ENCODE data around the gene TRAPPC10. TPM values are rescaled to one million over a fixed set of nuclear protein-coding genes. Genes with fewer than 3 reads are reported as not detected.
A peak's percentile ranks its signal among the peaks of the same experiment; 100 is the strongest.
"Not testable (repeated sequence)": the region's sequence is repeated elsewhere in the genome, so short reads cannot be mapped to it uniquely, and the experiment has no call there.

Gene TRAPPC10
- total RNA-seq, 1 experiment from 2014 or later, result 30.2 TPM

DNA sequence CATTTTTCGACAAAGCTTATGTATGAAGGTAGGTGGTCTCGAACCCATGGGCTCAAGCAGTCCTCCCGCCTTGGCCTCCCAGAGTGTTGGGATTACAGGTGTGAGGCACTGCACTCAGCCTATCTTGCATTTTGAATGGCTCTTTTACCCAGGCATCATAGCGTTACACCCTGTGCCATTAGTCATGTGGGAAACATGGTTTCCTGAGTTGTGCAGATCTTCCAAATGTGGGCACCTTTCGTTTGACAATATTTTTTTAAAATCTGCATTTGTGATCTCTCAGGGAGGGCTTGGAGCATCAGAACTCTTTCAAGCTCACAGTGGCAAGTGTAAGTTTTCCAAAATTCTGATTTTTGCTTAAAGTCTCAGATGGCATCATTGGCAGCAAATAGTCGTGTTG, 86.4 kb downstream of the TRAPPC10 start:
- H3K36me3 ChIP-seq, result peaks cover 18% of the 10 kb centered on the region

DNA sequence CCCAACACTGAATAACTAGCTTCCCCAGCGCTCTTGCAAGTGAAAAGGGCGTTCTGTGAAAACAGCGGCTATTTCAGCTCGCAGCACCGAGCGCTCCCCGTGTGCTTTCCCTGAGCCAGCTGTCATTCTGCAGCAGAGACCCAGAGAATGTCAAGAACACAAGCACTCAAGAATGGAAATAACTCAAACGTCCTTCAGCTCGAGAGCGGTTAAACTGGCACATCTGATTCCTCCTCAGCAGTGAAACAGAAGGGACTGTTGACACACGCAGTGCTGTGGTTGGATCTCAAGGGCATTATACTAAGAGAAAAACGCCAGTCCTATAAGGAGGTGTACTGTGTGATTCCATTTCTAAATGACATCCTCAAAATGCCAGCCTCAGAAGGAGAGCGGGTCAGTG, 86.9 kb downstream of the TRAPPC10 start:
- H3K4me1 ChIP-seq (replicated peaks); H3K27ac ChIP-seq; H3K4me3 ChIP-seq; DNase-seq (ENCODE audit: low read depth in 1 of 2, low spot score in 2 of 2); H3K9me3 ChIP-seq (replicated peaks); H3K27me3 ChIP-seq (replicated peaks): not testable (repeated sequence)
- H3K36me3 ChIP-seq, result peaks cover 13% of the 10 kb centered on the region

More for the DNA sequence above, 86.4 kb downstream of the TRAPPC10 start:
- H3K9me3 ChIP-seq (replicated peaks); DNase-seq (ENCODE audit: low read depth in 1 of 2, low spot score in 2 of 2); H3K4me3 ChIP-seq; H3K27me3 ChIP-seq (replicated peaks); H3K27ac ChIP-seq; H3K4me1 ChIP-seq (replicated peaks): not testable (repeated sequence)

DNA sequence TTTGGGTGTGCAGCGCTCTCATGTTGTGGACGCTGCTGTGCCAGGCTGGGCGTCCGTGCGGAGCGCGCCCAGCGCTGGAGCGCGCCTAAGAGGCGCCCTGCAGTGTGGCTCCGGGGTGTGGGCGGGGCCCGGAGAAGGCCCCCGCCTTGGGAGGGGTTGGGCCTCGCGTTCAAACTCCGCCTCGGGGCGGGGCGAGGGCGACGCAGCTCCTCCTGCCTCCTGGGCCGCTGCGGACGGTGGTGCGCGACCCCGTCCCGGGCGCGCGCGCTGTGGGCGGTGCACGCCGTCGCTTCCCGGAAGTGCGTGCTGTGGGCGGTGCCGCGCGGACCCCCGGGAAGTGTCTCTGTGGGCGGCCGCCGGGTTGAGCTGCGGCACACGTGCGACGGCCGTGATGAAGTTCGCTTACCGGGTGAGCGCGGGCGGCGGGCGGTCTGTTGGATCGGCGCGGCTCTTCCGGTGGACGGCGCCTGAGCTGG, 95.0 kb downstream of the TRAPPC10 start, which contains the start of gene PWP2:
Gene PWP2 (plus strand): TSS at position 374 of the 476 bp plus-strand sequence. CDS start 18 bp downstream, at position 392.
- H3K27ac ChIP-seq; H3K36me3 ChIP-seq; H3K27me3 ChIP-seq (replicated peaks); H3K4me1 ChIP-seq (replicated peaks); H3K9me3 ChIP-seq (replicated peaks): not testable (repeated sequence)
- DNase-seq (ENCODE audit: low read depth in 1 of 2, low spot score in 2 of 2), result peak; percentile 11 to 63
- 0 out of 2 replicates have a peak within 1 kb of the TSS, but pooled peaks have one; percentile 13 for H3K4me3 ChIP-seq

DNA sequence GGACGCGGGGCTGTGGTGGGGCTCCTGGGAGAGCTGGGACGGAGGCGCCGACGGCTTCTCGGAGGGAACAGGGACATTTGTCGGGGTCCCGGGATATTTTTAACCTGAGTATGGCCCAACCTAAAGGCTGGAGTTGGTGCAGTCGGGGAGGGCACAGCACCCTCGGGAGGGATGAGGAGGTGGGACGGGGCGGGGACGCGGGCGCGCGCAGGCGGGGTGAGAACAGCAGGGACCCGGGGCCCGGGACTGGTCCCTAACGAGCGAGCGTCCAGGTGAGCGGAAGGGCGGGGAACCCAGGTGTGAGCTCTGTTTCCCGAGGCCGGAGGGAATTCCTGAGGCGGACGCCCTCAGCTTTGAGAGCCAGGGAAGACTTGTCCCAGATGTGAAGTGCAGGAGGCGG, 95.5 kb downstream of the TRAPPC10 start:
- not testable (repeated sequence) for H3K36me3 ChIP-seq; H3K27ac ChIP-seq; H3K4me3 ChIP-seq; H3K27me3 ChIP-seq (replicated peaks); H3K9me3 ChIP-seq (replicated peaks); H3K4me1 ChIP-seq (replicated peaks); DNase-seq (ENCODE audit: low read depth in 1 of 2, low spot score in 2 of 2)

DNA sequence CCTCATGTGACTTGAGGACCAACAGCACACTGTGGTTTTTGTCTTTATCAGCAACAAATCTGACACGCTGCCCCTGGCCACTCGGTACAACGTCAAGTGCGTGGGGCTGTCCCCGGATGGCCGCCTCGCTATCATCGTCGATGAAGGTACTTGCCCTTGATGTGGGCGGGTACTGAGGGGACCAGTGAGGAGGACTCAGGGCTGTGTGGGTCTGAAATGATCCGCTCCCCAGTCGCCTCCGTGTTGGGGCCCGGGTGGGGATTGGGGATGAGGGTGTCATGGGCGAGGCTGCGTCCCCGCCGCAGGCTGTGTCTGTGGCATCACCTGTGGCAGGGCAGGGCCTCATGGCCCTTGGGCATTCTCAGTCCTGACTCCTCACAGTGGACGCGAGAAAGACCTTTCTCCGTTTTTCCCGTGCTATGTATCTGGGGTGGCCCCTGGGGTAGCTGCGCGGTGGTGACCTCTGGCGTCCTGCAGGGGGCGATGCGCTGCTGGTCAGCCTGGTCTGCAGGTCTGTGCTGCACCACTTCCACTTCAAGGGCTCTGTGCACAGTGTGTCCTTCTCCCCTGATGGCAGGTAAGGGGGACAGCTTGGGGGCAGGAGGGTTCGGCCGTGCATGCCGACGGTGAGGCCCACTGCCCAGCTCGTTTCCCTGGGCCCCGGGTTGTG, 101.7 kb downstream of the TRAPPC10 start:
- not testable (repeated sequence) for H3K4me3 ChIP-seq; H3K9me3 ChIP-seq (replicated peaks); H3K36me3 ChIP-seq; H3K27me3 ChIP-seq (replicated peaks); H3K27ac ChIP-seq; H3K4me1 ChIP-seq (replicated peaks)
- peak in 1 of 2 experiments; percentile 22 for DNase-seq (ENCODE audit: low read depth in 1 of 2, low spot score in 2 of 2)

DNA sequence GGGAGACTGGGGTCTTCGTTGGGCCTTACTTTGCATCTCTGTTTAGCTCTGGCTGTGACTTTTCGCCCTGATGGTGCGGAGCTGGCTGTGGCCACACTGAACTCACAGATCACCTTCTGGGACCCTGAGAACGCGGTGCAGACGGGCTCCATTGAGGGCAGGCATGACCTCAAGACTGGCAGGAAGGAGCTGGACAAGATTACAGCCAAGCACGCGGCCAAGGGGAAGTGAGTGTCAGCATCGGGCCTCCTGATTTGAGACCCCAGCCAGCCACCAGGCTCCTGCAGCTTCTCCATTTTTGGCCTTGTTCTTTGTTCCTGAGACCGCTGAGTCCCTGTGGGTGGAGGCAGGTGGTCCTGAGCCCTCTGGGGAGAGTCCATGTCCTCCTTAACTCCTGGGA, 110.0 kb downstream of the TRAPPC10 start:
- H3K4me1 ChIP-seq (replicated peaks); H3K9me3 ChIP-seq (replicated peaks); H3K4me3 ChIP-seq; DNase-seq (ENCODE audit: low read depth in 1 of 2, low spot score in 2 of 2); H3K27me3 ChIP-seq (replicated peaks); H3K27ac ChIP-seq; H3K36me3 ChIP-seq: not testable (repeated sequence)

DNA sequence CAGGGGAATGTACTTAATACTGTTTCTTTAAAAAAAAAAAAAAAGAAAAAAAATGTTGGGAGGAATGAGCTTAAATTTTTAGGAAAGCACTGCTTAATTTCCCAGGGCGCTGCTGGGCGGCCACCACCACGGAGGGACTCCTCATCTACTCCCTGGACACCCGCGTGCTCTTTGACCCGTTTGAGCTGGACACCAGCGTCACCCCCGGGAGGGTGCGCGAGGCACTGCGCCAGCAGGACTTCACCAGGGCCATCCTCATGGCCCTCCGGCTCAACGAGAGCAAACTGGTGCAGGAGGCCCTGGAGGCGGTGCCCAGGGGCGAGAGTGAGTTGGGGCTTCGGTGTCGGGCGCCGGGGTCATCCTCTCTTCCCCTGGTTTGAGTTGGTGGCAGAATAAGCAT, 115.7 kb downstream of the TRAPPC10 start:
- not testable (repeated sequence) for H3K27me3 ChIP-seq (replicated peaks); H3K36me3 ChIP-seq; H3K4me1 ChIP-seq (replicated peaks); H3K4me3 ChIP-seq; DNase-seq (ENCODE audit: low read depth in 1 of 2, low spot score in 2 of 2); H3K27ac ChIP-seq; H3K9me3 ChIP-seq (replicated peaks)

DNA sequence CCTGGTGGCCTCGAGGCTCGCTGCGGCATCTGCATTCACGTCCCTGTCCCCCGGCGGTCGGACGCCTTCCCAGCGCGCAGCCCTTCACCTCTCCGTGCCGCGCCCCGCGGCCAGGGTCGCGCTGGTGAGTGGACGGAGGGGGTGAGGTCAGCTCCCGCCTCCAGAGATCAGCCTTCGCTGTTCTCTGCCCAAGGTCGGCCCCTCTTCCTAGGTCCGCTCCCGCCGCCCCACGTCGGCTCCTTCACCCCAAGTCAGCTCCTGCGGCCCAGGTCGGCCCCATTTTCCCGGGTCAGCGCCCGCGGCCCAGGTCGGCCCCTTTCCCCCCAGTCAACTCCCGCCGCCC, 121.6 kb downstream of the TRAPPC10 start:
- not testable (repeated sequence) for H3K4me1 ChIP-seq (replicated peaks); H3K27ac ChIP-seq; H3K4me3 ChIP-seq; H3K9me3 ChIP-seq (replicated peaks); H3K36me3 ChIP-seq; H3K27me3 ChIP-seq (replicated peaks); DNase-seq (ENCODE audit: low read depth in 1 of 2, low spot score in 2 of 2)

DNA sequence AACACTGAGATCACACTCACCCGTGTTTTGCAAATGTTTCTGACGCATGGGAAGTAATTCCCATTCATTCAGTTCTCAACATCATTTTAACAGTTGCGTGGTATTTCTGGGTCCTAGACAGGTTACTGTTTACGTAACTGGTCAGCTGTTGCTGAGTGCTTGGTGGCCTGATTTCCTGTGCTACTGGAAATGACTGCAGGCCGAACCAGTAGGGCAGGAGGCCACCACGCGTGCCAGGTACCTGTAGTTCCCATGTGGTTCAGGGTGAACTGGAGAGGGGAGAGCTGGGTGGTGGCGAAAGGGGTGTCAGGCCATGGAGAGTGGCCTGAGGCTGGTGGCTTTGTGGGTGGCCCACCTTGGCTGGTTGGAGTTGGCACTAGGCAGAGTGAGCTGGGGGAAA, 122.6 kb downstream of the TRAPPC10 start:
- H3K27me3 ChIP-seq (replicated peaks); H3K4me1 ChIP-seq (replicated peaks); H3K4me3 ChIP-seq; H3K27ac ChIP-seq; H3K9me3 ChIP-seq (replicated peaks); H3K36me3 ChIP-seq; DNase-seq (ENCODE audit: low read depth in 1 of 2, low spot score in 2 of 2): not testable (repeated sequence)

DNA sequence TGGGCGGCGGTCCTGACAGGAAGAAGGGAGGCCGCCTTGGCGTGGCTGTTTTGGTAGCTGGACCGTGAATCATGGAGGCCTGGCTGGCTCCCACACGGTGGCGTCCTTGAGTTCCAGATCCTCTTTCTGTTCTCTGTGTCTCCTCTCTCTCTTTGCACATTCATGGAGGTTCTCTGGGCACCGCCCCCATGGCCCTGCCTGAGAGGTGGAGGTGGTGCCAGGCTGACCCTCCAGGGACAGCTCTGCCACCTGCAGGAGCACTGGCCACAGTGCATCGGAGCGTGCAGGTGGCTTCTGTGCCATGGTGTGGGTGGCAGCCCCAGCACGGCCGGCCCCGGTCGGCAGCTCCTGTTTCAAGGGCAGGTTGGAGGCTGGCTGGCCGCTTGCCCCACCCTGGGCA, 125.9 kb downstream of the TRAPPC10 start:
- not testable (repeated sequence) for DNase-seq (ENCODE audit: low read depth in 1 of 2, low spot score in 2 of 2); H3K27me3 ChIP-seq (replicated peaks); H3K36me3 ChIP-seq; H3K27ac ChIP-seq; H3K9me3 ChIP-seq (replicated peaks); H3K4me1 ChIP-seq (replicated peaks); H3K4me3 ChIP-seq

DNA sequence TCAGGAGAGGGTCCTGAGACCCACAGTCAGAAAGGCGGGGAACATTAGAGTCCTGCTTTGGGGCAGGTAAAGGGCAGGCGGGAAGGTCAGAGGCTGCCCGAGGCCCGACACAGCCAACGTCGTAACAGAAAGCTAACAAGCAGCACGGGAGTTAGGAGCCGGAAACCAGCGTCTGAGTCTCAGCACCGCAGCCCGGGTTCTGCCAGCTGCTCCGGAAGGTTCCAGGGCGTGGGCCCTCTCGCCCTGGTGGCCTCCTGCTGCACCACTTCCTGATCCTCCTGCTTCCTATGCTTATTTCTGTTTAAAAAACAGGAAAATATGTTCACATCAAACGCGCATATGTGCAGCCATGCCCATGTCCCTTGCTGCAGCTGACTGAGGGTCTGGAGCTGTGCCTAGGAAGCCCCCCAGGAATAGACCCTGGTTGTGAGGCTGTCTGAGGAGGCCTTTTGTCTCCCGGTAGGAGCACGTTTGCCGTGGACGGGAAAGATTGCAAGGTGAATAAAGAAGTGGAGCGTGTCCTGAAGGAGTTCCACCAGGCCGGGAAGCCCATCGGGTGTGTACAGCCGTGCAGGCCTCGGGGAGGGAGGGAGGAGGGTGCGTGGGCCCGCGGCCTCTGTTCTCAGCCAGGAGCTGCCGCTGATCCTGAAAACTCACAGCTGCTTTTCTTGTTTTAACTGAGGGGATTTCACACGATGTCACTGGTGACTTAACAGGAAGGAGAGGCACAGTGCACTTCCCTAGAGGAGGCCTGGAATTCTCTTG, 127.9 kb downstream of the TRAPPC10 start:
- not testable (repeated sequence) for DNase-seq (ENCODE audit: low read depth in 1 of 2, low spot score in 2 of 2)

DNA sequence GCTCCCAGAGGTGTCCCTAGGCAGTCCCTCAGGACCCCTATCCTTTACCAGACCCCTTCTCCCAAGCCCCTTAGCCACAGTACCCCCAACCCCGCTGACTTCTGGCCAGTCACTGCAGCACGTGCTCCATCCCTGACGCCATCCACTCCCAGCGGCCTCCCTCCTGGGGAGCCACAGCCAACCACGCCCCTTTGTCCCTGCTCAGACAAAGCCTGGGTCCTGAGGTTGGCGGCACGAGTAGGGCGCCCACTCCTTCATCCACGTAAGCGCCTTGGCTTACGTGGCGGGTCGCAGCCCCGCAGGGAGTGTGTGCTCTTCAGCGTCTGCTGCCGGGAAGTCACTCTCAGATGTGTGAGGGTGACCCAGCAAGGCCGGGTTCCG, 128.4 kb downstream of the TRAPPC10 start:
- not testable (repeated sequence) for H3K4me1 ChIP-seq (replicated peaks); DNase-seq (ENCODE audit: low read depth in 1 of 2, low spot score in 2 of 2); H3K27me3 ChIP-seq (replicated peaks); H3K27ac ChIP-seq; H3K9me3 ChIP-seq (replicated peaks); H3K4me3 ChIP-seq; H3K36me3 ChIP-seq

More for the DNA sequence above, 127.9 kb downstream of the TRAPPC10 start:
- H3K36me3 ChIP-seq; H3K4me1 ChIP-seq (replicated peaks); H3K27ac ChIP-seq; H3K4me3 ChIP-seq; H3K9me3 ChIP-seq (replicated peaks); H3K27me3 ChIP-seq (replicated peaks): not testable (repeated sequence)

DNA sequence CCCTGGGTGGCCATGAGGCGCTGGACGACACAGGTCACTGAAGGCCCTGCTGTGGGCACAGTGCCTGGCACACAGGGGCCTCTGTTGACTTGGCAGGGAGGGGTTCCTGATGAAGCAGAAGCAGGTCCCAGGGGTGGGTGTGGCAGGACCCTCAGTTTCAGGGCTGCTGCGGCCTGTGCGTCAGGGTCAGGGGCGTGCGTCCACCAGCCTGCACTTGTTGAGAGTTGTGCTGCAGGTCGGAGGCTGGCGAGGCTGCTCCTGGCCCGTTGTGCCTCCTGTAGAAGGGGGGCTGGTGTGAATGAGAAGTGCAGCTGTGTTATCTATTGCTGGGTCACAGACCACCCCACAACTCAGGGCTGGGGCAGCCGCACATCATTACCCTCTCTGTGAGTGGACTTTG, 130.4 kb downstream of the TRAPPC10 start:
- H3K4me1 ChIP-seq (replicated peaks); DNase-seq (ENCODE audit: low read depth in 1 of 2, low spot score in 2 of 2); H3K9me3 ChIP-seq (replicated peaks); H3K36me3 ChIP-seq; H3K27ac ChIP-seq; H3K4me3 ChIP-seq; H3K27me3 ChIP-seq (replicated peaks): not testable (repeated sequence)

DNA sequence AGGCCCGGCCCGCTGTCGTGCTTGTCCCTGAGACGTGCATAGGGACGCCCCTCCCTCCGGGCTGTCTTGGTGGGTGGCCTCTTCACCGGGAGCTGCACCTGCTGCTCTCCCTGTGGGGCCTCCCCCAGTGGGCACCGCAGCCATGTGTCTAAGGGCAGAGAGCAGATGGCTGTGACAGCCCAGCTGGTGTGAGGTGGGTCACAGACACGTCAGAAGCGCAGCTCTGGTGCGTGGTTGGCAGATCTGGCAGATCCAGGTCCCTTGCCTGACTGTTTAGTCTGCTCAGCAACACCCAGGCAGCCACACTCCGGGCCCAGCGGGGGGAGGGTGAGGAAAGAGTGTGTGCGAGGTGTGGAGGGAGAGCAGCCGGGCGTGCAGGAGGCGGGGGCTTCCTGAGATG, 131.3 kb downstream of the TRAPPC10 start:
- not testable (repeated sequence) for H3K4me1 ChIP-seq (replicated peaks); H3K27ac ChIP-seq; H3K4me3 ChIP-seq; DNase-seq (ENCODE audit: low read depth in 1 of 2, low spot score in 2 of 2); H3K36me3 ChIP-seq; H3K27me3 ChIP-seq (replicated peaks); H3K9me3 ChIP-seq (replicated peaks)
